GM21737 (cell line): ENCODE results near the gene CSNK1A1.
A peak's percentile ranks its signal among the peaks of the same experiment; 100 is the strongest.

Experiments
- ATAC-seq: cut with Tn5 transposase; IDR thresholded peaks from one replicate; pipeline ENCODE4 v1.9.1; 2021; ENCODE audit warnings: mild to moderate bottlenecking, moderate library complexity; ENCODE audit not compliant: unreplicated experiment

The CSNK1A1 gene

GRCh38 chr5:149442563-149443182, 108.6 kb downstream of the CSNK1A1 start:
- ATAC-seq = peak; percentile 68
